Activated CD8-positive, alpha-beta memory T cell treated with anti-CD3 and anti-CD28 coated beads, Interleukin-2, amount 50 U/mL, for 1 hour (primary cell): Measurements from ENCODE around the gene FBXO24.
A peak's percentile ranks its signal among the peaks of the same experiment; 100 is the strongest.

Experiments used
- DNase-seq: peaks from one replicate; pipeline ENCODE4 v3.0.0-alpha.2; 2020; ENCODE audit errors: extremely low read depth

The FBXO24 gene

DNA sequence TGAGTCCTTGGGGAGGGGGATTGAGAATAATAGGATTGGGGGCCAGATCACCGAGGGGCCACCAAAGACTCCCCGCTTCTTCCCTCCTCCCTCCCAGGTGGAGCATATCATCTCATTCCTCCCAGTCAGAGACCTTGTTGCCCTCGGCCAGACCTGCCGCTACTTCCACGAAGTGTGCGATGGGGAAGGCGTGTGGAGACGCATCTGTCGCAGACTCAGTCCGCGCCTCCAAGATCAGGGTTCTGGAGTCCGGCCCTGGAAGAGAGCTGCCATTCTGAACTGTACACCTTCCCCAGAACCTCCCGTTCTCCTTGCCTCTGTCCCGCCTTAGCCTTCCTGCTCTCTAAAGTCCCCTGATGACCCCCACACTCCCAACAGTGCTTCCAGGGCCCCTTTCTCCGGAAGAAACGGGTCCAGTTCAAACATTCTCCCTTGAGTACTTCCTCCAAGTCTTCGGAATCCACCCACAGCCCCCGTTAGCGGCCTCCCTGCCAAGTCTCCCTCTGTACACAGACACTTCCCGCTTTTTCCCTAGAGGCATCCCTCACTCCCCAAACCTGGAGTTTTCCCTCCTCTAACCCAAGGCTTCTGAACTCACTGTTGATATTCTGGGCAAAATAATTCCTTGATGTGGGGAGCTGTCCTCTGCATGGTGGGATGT lies 4.1 kb downstream of the FBXO24 start:
- DNase-seq, result no peak

DNA sequence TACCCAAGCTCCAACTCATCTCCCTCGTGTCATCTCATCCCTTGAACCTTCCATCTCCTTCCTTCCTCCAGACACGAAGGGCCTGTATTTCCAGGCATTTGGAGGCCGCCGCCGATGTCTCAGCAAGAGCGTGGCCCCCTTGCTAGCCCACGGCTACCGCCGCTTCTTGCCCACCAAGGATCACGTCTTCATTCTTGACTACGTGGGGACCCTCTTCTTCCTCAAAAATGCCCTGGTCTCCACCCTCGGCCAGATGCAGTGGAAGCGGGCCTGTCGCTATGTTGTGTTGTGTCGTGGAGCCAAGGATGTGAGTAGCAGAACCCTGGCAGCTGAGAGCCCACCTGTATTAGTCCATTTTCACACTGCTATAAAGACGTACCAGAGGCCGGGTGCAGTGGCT lies 5.5 kb downstream of the FBXO24 start:
- DNase-seq, result no peak

GRCh38 chr7:100595188-100595587 lies 9.1 kb downstream of the FBXO24 start:
- no peak for DNase-seq

DNA sequence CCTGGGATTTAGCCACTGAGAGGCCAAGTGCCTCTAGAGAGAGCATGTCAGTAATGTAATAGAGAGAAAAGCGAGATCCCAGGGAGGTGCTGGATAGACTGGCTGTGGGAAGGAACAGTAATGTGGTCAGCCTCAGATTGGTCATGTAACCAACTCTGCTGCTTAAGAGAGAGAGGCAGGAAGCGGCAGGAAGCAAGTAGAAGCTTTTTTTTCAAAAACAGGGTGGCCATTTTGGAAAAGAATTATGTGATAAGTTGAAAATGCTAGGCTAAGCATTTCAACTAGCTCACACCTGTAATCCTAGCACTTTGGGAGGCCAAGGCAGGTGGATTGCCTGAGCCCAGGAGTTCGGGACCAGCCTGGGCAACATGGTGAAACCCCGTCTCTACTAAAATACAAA lies 12.3 kb downstream of the FBXO24 start:
- no peak for DNase-seq

DNA sequence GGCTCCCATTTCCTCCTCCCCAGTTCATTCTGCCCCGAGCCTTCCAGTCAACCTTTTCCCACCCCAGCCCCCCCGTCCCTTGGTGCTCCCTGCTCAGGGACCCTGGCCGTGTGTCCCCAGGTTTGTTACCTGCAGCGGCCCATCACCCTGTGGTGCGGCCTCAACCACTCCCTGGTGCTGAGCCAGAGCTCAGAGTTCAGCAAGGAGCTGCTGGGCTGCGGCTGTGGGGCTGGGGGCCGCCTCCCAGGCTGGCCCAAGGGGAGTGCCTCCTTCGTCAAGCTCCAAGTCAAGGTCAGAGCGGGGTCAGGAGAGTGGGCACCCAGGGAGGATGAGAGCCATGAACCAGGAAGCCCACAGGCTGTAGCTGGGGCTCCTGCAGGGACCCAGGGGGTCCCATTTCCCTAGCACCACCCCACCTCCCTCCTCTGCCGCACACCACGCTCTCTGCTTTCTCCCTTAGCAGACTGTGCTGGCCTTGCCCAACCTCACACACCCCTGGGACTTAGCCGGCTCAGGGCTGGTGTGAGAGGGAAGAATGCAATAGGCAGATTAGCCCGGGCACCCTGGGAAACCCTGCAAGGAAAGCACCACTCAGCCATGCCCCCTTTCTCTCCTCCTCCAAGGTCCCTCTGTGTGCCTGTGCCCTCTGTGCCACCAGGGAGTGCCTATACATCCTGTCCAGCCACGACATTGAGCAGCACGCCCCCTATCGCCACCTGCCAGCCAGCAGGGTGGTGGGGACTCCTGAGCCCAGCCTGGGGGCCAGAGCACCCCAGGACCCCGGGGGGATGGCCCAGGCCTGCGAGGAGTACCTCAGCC lies 14.0 kb downstream of the FBXO24 start:
- no peak for DNase-seq

DNA sequence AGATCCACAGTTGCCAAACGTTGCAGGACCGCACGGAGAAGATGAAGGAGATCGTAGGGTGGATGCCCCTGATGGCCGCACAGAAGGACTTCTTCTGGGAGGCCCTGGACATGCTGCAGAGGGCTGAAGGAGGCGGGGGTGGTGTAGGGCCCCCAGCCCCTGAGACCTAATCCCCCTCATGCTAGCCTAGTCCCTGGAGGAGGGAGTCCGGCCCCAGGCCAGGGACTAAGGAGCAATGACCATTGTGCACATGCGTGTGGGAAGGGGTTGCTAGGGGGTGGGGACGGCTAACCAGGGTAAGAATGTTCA lies 14.6 kb downstream of the FBXO24 start:
- DNase-seq, result no peak

DNA sequence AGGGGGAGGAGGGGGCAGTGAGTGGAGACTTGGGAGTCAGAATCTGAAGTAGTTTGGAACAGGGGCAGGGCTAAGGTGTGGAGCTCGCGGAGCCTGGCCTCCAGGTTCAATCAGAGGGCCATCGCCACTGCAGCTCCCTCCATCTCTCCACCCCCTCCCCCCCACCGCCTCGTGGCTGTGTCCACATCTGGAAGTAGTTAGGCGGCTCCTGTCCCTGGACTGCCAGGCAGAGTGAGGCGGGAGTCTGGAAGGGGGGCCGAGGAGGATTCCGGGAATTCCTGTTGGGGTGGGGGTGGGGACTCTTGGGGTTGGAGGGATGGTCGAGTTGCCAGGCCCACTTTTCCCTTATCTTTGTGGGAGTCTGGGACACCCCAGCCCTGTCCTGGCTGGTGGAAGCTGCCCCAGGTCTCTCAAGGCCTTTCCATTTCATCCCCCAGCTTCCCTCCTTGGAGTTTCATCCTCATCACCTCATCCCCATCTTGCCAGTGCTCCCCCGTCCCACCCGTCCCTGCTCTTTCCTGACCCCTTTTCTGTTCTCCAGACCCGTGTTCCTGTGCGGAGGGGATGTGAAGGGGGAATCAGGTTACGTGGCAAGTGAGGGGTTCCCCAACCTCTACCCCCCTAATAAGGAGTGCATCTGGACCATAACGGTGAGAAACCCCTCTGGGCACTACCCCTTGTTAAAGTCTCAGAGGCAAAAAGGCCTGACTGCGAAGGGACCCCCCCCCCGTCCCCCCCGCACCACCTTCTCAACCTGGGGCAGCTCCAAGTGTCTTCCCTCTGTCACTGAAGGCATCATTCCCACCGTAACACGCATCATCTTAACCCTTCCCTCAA lies 17.0 kb downstream of the FBXO24 start:
- DNase-seq, result no peak

DNA sequence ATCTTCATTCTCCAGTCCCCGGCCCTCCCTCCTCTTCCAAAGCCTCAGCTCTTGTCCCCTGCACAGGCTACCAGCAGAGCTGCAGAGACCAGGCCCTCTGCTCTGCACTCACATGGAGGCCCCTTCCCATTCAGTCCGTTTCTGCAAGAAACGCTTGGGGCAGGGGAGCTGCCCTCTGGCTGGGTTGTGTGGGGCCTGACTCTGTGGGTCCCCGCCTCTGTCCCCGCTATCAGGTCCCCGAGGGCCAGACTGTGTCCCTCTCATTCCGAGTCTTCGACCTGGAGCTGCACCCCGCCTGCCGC lies 17.5 kb downstream of the FBXO24 start:
- no peak for DNase-seq

DNA sequence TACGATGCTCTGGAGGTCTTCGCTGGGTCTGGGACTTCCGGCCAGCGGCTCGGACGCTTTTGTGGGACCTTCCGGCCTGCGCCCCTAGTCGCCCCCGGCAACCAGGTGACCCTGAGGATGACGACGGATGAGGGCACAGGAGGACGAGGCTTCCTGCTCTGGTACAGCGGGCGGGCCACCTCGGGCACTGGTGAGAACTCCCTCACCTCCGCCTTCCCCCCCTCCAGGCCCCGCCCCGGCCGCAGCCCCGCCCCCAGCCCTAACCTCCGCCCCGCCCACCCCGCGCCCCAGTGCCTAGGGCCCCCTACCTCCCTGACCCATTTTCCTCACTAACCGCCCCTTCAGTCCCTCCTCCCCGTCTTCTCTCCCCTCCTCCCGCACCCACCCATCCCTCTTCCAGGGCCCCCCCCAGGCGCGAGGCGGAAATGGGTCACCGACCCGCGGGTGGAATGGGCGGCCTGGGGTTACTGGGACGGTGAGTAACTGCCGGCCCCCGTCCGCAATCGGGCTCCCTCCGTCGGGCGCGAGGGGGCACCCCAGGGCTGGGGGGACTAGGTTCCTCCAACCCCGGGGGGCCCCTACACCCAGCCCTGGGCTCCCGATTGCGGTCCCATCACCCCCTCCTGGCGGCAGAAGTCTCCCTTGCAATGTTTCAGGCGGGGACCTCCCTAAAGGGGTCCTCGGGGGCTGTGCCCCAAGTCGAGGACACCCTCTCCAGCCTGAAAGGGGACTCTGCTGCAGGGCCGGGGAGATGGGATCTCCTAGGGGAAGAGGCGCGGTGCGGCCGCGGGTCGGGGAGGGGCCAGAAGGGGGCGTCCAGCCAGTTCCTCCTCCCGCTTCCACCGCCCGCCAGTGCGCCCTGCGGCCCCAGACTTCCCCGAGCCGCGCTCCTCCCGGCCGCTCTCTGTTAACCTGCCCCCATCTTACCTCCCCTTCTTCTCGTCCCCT lies 18.2 kb downstream of the FBXO24 start:
- no peak for DNase-seq

DNA sequence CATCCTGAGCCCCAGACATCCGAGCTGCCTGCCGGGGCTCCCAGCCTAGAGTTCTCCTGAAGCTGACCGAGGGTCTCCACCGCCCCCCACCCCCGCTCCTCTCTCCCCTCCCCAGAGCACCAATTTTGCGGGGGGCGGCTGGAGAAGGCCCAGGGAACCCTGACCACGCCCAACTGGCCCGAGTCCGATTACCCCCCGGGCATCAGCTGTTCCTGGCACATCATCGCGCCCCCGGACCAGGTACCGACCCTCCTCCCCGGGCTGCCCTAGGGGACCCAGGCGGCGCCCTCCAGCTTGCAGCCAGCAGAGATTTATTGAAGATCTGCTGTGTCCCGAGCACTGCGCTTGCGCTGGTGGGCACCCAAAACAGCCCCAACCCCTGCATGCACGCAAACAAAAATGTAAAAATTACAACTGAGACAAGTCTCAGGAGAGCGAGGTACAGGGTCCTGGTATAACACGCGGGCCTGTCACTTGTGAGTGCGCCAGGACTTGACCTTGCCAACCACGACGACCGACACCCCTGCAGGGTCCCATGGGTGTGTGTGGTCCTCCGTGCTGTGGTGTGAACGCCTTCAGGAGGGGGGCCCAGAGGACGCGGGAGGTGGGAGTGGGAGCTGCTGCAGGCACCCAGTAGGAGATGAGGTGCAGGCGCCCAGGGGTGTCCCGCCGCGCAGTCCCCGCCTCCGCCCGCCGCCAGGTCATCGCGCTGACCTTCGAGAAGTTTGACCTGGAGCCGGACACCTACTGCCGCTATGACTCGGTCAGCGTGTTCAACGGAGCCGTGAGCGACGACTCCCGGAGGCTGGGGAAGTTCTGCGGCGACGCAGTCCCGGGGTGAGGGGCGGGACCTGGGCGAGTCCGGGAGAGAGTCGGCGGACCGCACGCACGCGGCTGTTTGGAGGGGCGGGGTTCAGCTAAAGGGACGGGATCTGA lies 19.1 kb downstream of the FBXO24 start:
- no peak for DNase-seq

DNA sequence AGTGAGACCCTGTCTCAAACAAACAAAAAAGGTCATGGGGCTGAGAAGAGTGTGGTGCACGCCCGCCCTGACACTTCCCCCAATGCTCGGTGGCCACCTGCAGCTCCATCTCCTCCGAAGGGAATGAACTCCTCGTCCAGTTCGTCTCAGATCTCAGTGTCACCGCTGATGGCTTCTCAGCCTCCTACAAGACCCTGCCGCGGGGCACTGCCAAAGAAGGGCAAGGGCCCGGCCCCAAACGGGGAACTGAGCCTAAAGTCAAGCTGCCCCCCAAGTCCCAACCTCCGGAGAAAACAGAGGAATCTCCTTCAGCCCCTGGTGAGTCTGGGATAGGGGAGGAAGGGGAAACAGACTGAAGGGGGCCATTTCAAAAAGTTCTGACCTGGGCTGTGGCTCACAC lies 20.2 kb downstream of the FBXO24 start:
- DNase-seq, result no peak

DNA sequence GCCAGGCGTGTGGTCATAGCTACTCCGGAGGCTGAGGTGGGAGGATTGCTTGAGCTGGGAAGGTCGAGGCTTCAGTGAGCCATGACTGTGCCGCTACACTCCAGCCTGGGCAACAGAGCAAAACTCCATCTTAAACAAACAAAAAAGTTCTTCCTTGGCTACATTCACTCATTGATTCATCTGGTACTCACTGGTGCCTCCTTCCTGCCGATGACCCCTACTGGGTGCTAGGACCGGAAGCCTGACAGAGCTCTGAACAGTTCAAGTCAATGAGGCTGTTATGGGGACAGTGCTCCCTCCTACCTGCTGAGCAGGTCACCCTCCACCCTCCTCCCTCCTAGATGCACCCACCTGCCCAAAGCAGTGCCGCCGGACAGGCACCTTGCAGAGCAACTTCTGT lies 21.0 kb downstream of the FBXO24 start:
- no peak for DNase-seq

DNA sequence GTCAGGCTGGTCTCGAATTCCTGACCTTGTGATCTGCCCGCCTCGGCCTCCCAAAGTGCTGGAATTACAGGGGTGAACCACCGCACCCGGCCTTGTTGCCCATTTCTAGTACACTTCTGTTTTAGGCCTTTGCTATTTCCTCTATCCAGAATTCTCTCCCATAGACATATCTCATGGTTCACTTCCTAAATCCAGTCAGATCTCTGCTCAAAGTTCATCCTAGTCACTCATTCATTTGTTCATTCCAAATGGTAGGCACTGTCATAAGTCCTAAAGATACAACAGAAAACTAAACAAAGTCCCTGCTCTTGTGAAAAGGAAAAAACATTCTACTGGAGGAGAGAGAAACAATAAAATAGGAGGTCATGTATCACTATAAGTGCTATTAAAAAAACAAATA lies 23.8 kb downstream of the FBXO24 start:
- DNase-seq, result no peak

GRCh38 chr7:100611983-100612729 lies 26.0 kb downstream of the FBXO24 start, which contains the start of gene MOSPD3:
Gene MOSPD3 (plus strand): TSS chr7:100612540. CDS start chr7:100612792, 252 bp downstream.
- peak; percentile 92 for DNase-seq

DNA sequence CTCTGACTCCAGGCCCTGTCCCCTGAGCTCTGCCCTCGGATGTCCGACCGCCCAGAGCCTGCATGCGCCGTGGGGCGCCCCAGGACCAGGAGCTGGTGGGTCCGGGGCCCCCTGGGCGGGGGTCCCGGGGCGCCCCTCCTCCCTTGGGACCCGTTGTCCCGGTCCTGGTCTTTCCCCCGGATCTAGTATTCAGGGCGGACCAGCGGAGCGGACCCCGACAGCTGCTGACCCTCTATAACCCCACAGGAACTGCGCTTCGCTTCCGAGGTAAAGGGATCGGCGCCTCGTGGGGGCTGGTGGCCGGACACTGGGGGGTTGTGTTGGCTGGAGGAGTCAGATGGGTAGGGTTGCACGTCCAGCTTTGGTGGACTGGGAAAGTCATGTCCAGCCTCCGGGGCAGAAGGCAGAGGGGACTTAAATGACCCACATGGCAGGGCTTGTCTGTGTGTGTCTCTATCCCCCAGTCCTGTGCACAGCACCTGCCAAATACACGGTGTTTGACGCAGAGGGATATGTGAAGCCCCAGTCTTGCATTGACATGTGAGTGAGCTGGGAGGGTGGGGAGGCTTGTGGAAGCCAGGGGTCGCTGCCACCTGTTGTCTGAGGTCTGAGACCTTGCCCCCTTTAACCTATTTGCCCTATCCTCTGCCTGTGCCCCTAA lies 26.7 kb downstream of the FBXO24 start:
- no peak for DNase-seq

GRCh38 chr7:100613412-100614175 lies 27.5 kb downstream of the FBXO24 start:
- no peak for DNase-seq

- no peak for DNase-seq
Measured at GRCh38 chr7:100614308-100614861, 28.3 kb downstream of the FBXO24 start.

DNA sequence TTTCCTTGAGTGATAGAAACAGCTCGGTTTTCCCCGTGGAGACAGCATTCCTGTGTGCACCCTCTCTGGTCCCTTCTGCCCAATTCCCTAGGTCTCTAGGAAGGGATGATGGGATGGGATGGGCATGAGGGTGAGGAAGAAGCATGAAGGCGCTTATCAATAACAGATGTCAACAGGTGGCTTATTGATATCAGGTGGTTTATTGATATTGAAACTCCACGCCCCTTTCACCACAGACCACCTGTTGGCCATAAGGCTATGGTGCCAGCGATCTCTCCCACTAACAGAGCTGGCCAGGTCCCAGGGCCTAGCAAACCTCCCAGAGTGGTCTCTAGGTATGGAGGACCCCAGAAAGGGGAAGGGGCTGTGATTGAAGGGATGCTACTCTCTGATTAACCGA lies 34.1 kb downstream of the FBXO24 start:
- DNase-seq, result no peak
